HEK293 (cell line): ENCODE results near the gene PSMD13.

ENCODE experiments used
- CTCF ChIA-PET: fragments of 350-600 bp; formaldehyde crosslinking; extraction: SDS; loops from one replicate; lab custom pipeline; 2021; ENCODE audit warnings: antibody characterized with exemption; lab: Yijun Ruan, JAX
- POLR2A ChIA-PET: fragments of 300-600 bp; formaldehyde crosslinking; extraction: SDS; loops from one replicate; lab custom pipeline; 2020; ENCODE audit warnings: antibody characterized with exemption, inconsistent platforms; lab: Yijun Ruan, JAX
- H3K27ac ChIP-seq: fragments of 200-500 bp; sonication (Bioruptor generic); 2 replicates; pipeline ENCODE4 v1.5.1; 2014; ENCODE audit warnings: low read depth, low read length, control low read depth, inconsistent platforms; ENCODE audit errors: extremely low read depth
- H3K36me3 ChIP-seq, 2 experiments: fragments of 200-500 bp in 1 of 2; sonication (Bioruptor generic) in 1 of 2; 1 replicate in 1 of 2; 2 replicates in 1 of 2; pipeline ENCODE4 v1.5.1; 2014 to 2017; ENCODE audit warnings: inconsistent platforms in 2 of 2, low read length in 2 of 2; ENCODE audit not compliant: control insufficient read depth in 2 of 2, insufficient read depth in 1 of 2
- H3K4me1 ChIP-seq: fragments of 200-500 bp; sonication (Bioruptor generic); 2 replicates; pipeline ENCODE4 v1.5.1; 2014; ENCODE audit warnings: mild to moderate bottlenecking, low read length, inconsistent platforms; ENCODE audit not compliant: control insufficient read depth, insufficient read depth
- H3K4me3 ChIP-seq: 2 replicates; pipeline ENCODE4 v1.5.1; 2011; ENCODE audit warnings: low read depth, mild to moderate bottlenecking, control low read depth, low read length, moderate library complexity
- H3K9me3 ChIP-seq: fragments of 200-500 bp; sonication (Bioruptor generic); 2 replicates; pipeline ENCODE4 v1.5.1; 2014; ENCODE audit warnings: low read depth, low read length, inconsistent platforms; ENCODE audit not compliant: control insufficient read depth, insufficient read depth
- GLI2 ChIP-seq: fragments of 450-650 bp; formaldehyde crosslinking; IDR thresholded peaks from 2 replicates; pipeline ENCODE4; 2017; ENCODE audit warnings: missing biosample characterization, missing genetic modification characterization, low read depth, borderline replicate concordance
- ZBTB17 ChIP-seq: fragments of 450-650 bp; formaldehyde crosslinking; IDR thresholded peaks from 2 replicates; pipeline ENCODE4 v1.5.1; 2016; ENCODE audit warnings: missing biosample characterization, missing genetic modification characterization
- ZBTB8A ChIP-seq: fragments of 450-650 bp; formaldehyde crosslinking; IDR thresholded peaks from 2 replicates; pipeline ENCODE4 v1.5.1; 2016; ENCODE audit warnings: missing biosample characterization, missing genetic modification characterization
- ZIC2 ChIP-seq: fragments of 450-650 bp; formaldehyde crosslinking; IDR thresholded peaks from 2 replicates; pipeline ENCODE4 v1.5.1; 2016; ENCODE audit warnings: missing biosample characterization, missing genetic modification characterization
- ZNF140 ChIP-seq: fragments of 450-650 bp; formaldehyde crosslinking; IDR thresholded peaks from 2 replicates; pipeline ENCODE4 v1.5.1; 2016; ENCODE audit warnings: missing biosample characterization, missing genetic modification characterization
- ZNF157 ChIP-seq: fragments of 450-650 bp; formaldehyde crosslinking; IDR thresholded peaks from 2 replicates; pipeline ENCODE4 v1.5.1; 2016; ENCODE audit warnings: missing biosample characterization, missing genetic modification characterization
- ZNF292 ChIP-seq: fragments of 450-650 bp; formaldehyde crosslinking; IDR thresholded peaks from 2 replicates; pipeline ENCODE4 v1.5.1; 2016; ENCODE audit warnings: low read depth, missing biosample characterization, missing genetic modification characterization, borderline replicate concordance
- ZNF354C ChIP-seq: fragments of 450-650 bp; formaldehyde crosslinking; IDR thresholded peaks from 2 replicates; pipeline ENCODE4 v1.5.1; 2016; ENCODE audit warnings: missing biosample characterization, missing genetic modification characterization, low read depth, borderline replicate concordance
- ZNF521 ChIP-seq: fragments of 450-650 bp; formaldehyde crosslinking; IDR thresholded peaks from 2 replicates; pipeline ENCODE4 v1.5.1; 2017; ENCODE audit warnings: missing biosample characterization, mild to moderate bottlenecking, missing genetic modification characterization
- ZNF548 ChIP-seq: fragments of 450-650 bp; formaldehyde crosslinking; IDR thresholded peaks from 2 replicates; pipeline ENCODE4 v1.5.1; 2016; ENCODE audit warnings: missing biosample characterization, missing genetic modification characterization
- ZNF555 ChIP-seq: fragments of 450-650 bp; formaldehyde crosslinking; conservative IDR thresholded peaks from 2 replicates; pipeline ENCODE4 v1.5.1; 2017; ENCODE audit warnings: missing biosample characterization, mild to moderate bottlenecking, missing genetic modification characterization, inconsistent platforms
- ZNF596 ChIP-seq: fragments of 450-650 bp; IDR thresholded peaks from 2 replicates; pipeline ENCODE4 v1.5.0; 2018; ENCODE audit warnings: missing biosample characterization, mild to moderate bottlenecking, missing genetic modification characterization, moderate library complexity
- ZNF621 ChIP-seq: fragments of 450-650 bp; formaldehyde crosslinking; IDR thresholded peaks from 2 replicates; pipeline ENCODE4 v1.5.1; 2017; ENCODE audit warnings: missing biosample characterization, missing genetic modification characterization
- ZNF623 ChIP-seq: fragments of 450-650 bp; formaldehyde crosslinking; IDR thresholded peaks from 2 replicates; pipeline ENCODE4 v1.5.1; 2016; ENCODE audit warnings: missing biosample characterization, missing genetic modification characterization
- TF ChIP-seq, protein P1 (sequence below): fragments of 450-650 bp; formaldehyde crosslinking; conservative IDR thresholded peaks from 2 replicates; pipeline ENCODE4 v1.5.1; 2016; ENCODE audit warnings: low read depth, missing biosample characterization, missing genetic modification characterization
- TF ChIP-seq, protein P2 (sequence below): fragments of 450-650 bp; IDR thresholded peaks from 2 replicates; pipeline ENCODE4 v1.5.1; 2018; ENCODE audit warnings: missing biosample characterization, mild to moderate bottlenecking, missing genetic modification characterization
- TF ChIP-seq, protein P3 (sequence below): fragments of 450-650 bp; formaldehyde crosslinking; IDR thresholded peaks from 2 replicates; pipeline ENCODE4 v1.5.1; 2016; ENCODE audit warnings: missing biosample characterization, missing genetic modification characterization
- TF ChIP-seq, protein P4 (sequence below): fragments of 450-650 bp; formaldehyde crosslinking; IDR thresholded peaks from 2 replicates; pipeline ENCODE4 v1.5.1; 2016; ENCODE audit warnings: missing biosample characterization, missing genetic modification characterization
- TF ChIP-seq, protein P5 (sequence below): fragments of 450-650 bp; formaldehyde crosslinking; IDR thresholded peaks from 2 replicates; pipeline ENCODE4 v1.5.1; 2016; ENCODE audit warnings: missing biosample characterization, missing genetic modification characterization

Gene PSMD13

DNA sequence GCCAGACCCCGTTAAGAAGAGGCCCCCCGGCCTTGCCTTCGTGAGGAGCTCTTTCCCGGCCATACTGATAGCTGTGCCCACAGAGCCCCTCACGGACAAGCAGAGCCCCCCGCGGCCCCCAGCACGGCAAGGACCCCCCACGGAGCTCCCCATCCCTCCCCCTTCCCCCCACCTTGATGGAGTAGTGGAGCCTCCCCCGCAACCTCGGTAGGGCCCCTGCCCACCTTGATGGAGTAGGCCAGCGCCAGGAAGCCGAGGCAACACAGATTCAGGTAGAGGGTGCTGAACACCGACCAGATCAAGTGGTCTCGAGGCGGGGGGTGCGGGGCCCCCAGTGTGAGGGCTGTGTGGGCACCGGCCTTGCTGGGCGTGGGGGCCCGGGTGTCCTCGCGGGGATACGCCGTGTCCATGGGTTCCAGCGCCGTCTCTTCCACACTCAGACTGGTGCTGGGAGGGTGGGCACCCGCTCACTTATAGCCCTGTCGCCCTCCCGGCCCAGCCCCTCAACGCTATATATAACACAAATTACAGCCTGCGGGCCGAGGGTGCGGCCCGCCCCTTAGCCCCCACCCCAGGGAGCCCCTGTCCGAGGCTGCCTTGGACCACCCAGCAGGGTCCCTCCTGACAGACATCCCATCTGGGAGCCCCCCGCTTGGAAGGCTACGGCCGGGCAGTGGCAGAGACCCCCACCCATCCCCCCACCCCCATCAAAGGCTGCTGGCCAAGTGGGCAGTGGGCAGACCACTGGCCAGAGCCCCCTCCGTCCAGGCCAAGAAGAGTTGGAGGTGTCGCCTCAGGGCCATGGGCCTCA, 62.5 kb downstream of the PSMD13 start, which contains the start of gene IFITM5:
IFITM5 (minus strand) TSS at position 446 of the 811 bp plus-strand sequence; CDS start at position 410, 36 bp downstream.
- no peak within 1 kb of the TSS for H3K4me3 ChIP-seq
- no peak within 1 kb of the TSS for H3K27ac ChIP-seq
- CTCF ChIA-PET, result no interaction called here
- peaks cover 0 to 3% of the 10 kb centered on the region in 2 experiments; a peak in 1 of 3 replicates for H3K36me3 ChIP-seq
- POLR2A ChIA-PET, result no interaction called here
- no peak for TF ChIP-seq GLI2
- TF ChIP-seq, protein P1, sequence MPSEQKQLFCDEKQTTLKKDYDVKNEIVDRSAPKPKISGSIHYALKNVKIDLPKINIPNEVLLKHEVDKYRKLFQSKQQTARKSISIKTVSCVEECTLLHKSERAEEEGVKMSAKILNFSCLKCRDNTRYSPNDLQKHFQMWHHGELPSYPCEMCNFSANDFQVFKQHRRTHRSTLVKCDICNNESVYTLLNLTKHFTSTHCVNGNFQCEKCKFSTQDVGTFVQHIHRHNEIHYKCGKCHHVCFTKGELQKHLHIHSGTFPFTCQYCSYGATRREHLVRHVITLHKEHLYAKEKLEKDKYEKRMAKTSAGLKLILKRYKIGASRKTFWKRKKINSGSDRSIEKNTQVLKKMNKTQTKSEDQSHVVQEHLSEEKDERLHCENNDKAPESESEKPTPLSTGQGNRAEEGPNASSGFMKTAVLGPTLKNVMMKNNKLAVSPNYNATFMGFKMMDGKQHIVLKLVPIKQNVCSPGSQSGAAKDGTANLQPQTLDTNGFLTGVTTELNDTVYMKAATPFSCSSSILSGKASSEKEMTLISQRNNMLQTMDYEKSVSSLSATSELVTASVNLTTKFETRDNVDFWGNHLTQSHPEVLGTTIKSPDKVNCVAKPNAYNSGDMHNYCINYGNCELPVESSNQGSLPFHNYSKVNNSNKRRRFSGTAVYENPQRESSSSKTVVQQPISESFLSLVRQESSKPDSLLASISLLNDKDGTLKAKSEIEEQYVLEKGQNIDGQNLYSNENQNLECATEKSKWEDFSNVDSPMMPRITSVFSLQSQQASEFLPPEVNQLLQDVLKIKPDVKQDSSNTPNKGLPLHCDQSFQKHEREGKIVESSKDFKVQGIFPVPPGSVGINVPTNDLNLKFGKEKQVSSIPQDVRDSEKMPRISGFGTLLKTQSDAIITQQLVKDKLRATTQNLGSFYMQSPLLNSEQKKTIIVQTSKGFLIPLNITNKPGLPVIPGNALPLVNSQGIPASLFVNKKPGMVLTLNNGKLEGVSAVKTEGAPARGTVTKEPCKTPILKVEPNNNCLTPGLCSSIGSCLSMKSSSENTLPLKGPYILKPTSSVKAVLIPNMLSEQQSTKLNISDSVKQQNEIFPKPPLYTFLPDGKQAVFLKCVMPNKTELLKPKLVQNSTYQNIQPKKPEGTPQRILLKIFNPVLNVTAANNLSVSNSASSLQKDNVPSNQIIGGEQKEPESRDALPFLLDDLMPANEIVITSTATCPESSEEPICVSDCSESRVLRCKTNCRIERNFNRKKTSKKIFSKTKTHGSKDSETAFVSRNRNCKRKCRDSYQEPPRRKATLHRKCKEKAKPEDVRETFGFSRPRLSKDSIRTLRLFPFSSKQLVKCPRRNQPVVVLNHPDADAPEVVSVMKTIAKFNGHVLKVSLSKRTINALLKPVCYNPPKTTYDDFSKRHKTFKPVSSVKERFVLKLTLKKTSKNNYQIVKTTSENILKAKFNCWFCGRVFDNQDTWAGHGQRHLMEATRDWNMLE (tag by site-specific recombination), result no peak
- TF ChIP-seq ZIC2 (tag by site-specific recombination), result no peak
- TF ChIP-seq ZNF292 (tag by site-specific recombination), result no peak
- TF ChIP-seq, protein P2, sequence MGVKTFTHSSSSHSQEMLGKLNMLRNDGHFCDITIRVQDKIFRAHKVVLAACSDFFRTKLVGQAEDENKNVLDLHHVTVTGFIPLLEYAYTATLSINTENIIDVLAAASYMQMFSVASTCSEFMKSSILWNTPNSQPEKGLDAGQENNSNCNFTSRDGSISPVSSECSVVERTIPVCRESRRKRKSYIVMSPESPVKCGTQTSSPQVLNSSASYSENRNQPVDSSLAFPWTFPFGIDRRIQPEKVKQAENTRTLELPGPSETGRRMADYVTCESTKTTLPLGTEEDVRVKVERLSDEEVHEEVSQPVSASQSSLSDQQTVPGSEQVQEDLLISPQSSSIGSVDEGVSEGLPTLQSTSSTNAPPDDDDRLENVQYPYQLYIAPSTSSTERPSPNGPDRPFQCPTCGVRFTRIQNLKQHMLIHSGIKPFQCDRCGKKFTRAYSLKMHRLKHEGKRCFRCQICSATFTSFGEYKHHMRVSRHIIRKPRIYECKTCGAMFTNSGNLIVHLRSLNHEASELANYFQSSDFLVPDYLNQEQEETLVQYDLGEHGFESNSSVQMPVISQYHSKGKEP (tag by site-specific recombination), result no peak
- TF ChIP-seq, protein P3, sequence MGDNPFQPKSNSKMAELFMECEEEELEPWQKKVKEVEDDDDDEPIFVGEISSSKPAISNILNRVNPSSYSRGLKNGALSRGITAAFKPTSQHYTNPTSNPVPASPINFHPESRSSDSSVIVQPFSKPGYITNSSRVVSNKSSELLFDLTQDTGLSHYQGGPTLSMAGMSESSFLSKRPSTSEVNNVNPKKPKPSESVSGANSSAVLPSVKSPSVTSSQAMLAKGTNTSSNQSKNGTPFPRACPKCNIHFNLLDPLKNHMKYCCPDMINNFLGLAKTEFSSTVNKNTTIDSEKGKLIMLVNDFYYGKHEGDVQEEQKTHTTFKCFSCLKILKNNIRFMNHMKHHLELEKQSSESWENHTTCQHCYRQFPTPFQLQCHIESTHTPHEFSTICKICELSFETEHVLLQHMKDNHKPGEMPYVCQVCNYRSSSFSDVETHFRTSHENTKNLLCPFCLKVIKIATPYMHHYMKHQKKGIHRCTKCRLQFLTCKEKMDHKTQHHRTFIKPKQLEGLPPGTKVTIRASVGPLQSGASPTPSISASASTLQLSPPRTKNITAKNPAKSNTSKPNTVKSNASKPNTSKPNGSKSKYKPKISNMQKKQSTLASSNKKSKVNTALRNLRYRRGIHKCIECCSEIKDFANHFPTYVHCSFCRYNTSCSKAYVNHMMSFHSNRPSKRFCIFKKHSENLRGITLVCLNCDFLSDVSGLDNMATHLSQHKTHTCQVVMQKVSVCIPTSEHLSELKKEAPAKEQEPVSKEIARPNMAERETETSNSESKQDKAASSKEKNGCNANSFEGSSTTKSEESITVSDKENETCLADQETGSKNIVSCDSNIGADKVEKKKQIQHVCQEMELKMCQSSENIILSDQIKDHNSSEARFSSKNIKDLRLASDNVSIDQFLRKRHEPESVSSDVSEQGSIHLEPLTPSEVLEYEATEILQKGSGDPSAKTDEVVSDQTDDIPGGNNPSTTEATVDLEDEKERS (tag by site-specific recombination), result no peak
- no peak for TF ChIP-seq ZNF621 (tag by site-specific recombination)
- no peak for TF ChIP-seq ZNF354C (tag by site-specific recombination)
- no peak for TF ChIP-seq ZNF623 (tag by site-specific recombination)
- TF ChIP-seq ZNF555, result no peak
- TF ChIP-seq ZNF140, result no peak
- TF ChIP-seq ZNF157 (tag by site-specific recombination), result no peak
- TF ChIP-seq ZNF521 (tag by site-specific recombination), result no peak
- TF ChIP-seq ZNF596 (tag by site-specific recombination), result no peak
- no peak for TF ChIP-seq ZBTB17 (tag by site-specific recombination)
- TF ChIP-seq, protein P4, sequence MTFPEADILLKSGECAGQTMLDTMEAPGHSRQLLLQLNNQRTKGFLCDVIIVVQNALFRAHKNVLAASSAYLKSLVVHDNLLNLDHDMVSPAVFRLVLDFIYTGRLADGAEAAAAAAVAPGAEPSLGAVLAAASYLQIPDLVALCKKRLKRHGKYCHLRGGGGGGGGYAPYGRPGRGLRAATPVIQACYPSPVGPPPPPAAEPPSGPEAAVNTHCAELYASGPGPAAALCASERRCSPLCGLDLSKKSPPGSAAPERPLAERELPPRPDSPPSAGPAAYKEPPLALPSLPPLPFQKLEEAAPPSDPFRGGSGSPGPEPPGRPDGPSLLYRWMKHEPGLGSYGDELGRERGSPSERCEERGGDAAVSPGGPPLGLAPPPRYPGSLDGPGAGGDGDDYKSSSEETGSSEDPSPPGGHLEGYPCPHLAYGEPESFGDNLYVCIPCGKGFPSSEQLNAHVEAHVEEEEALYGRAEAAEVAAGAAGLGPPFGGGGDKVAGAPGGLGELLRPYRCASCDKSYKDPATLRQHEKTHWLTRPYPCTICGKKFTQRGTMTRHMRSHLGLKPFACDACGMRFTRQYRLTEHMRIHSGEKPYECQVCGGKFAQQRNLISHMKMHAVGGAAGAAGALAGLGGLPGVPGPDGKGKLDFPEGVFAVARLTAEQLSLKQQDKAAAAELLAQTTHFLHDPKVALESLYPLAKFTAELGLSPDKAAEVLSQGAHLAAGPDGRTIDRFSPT (tag by site-specific recombination), result no peak
- TF ChIP-seq, protein P5, sequence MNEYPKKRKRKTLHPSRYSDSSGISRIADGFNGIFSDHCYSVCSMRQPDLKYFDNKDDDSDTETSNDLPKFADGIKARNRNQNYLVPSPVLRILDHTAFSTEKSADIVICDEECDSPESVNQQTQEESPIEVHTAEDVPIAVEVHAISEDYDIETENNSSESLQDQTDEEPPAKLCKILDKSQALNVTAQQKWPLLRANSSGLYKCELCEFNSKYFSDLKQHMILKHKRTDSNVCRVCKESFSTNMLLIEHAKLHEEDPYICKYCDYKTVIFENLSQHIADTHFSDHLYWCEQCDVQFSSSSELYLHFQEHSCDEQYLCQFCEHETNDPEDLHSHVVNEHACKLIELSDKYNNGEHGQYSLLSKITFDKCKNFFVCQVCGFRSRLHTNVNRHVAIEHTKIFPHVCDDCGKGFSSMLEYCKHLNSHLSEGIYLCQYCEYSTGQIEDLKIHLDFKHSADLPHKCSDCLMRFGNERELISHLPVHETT, result no peak
- TF ChIP-seq ZNF548 (tag by site-specific recombination), result no peak
- no peak for TF ChIP-seq ZBTB8A
- H3K9me3 ChIP-seq, result no peaks in the 10 kb centered on the region
- no peaks in the 10 kb centered on the region for H3K4me1 ChIP-seq
